ENCODE data around the gene IER5. TPM values are rescaled to one million over a fixed set of nuclear protein-coding genes. Genes with fewer than 3 reads are reported as not detected.

Gene IER5
- total and polyA plus RNA-seq, 2 of the 13 experiments (the other 11 are each of a cell fraction or from before 2014, with no cell fraction given) = 2.5 to 3.5 TPM

DNA sequence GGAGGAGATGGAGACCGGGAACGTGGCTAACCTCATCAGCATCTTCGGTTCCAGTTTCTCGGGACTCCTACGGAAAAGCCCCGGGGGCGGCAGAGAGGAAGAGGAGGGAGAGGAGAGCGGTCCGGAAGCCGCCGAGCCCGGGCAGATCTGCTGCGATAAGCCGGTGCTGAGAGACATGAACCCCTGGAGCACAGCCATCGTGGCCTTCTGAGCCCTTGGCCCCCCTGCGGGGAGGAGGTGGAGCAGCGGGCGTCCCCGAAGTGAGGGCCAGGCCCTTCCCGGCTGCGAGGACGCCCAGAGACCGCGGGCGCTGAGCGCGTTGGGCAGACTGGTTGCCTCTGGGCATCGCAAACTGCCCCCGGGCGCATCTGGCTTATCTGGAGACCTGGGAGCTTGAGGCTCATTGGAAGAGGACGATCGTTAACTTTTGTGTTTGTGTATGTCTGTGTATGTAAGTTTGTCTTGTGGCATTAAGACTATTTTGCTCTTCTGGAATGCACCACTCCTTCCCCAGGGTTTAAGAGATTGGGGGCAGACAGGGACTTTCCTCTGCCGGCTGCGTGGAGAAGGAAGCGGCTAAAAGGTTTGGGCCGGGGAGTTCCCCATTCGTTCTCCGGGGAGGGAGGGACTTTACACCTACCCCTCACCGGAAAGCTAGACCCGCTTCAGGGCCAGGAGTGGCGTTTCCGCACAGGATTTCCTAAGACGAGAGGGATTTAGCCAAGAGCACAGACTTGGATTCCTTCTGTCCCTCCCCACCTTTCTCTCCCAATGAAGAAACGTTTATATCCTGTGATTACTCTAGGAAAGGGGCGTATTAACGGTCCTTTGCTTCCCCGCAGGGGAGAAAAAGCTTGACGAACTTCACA lies 1.4 kb downstream of the IER5 start (continued):
- TF ChIP-seq DMTF1 (CRISPR knock-in tag; IDR thresholded peaks at IDR 0.05) (no peak), ZNF530 (CRISPR knock-in tag; IDR thresholded peaks at IDR 0.05; ENCODE audit: low read depth) (no peak), ZNF24 (IDR thresholded peaks at IDR 0.05) (no peak), RERE (CRISPR knock-in tag; IDR thresholded peaks at IDR 0.05; ENCODE audit: low read depth) (no peak), ZNF780A (CRISPR knock-in tag; IDR thresholded peaks at IDR 0.05) (no peak), GFI1 (CRISPR knock-in tag; IDR thresholded peaks at IDR 0.05; ENCODE audit: borderline replicate concordance) (0 out of 2 replicates have a peak, but pooled peaks have one; percentile 20), FOXK1 (CRISPR knock-in tag; IDR thresholded peaks at IDR 0.05; ENCODE audit: borderline replicate concordance, low read depth) (no peak), RBM39 (IDR thresholded peaks at IDR 0.05; ENCODE audit: low read depth, low read length, poor library complexity, severe bottlenecking) (no peak), TEAD2 (CRISPR knock-in tag; IDR thresholded peaks at IDR 0.05) (no peak), PCBP2 (optimal IDR thresholded peaks at IDR 0.05; ENCODE audit: low read depth, low read length, poor library complexity, severe bottlenecking) (no peak), ZNF512B (CRISPR knock-in tag; IDR thresholded peaks at IDR 0.05; ENCODE audit: borderline replicate concordance) (0 out of 2 replicates have a peak, but pooled peaks have one; percentile 42), NCOA2 (CRISPR knock-in tag; IDR thresholded peaks at IDR 0.05) (no peak)
- TF ChIP-seq, protein P1, sequence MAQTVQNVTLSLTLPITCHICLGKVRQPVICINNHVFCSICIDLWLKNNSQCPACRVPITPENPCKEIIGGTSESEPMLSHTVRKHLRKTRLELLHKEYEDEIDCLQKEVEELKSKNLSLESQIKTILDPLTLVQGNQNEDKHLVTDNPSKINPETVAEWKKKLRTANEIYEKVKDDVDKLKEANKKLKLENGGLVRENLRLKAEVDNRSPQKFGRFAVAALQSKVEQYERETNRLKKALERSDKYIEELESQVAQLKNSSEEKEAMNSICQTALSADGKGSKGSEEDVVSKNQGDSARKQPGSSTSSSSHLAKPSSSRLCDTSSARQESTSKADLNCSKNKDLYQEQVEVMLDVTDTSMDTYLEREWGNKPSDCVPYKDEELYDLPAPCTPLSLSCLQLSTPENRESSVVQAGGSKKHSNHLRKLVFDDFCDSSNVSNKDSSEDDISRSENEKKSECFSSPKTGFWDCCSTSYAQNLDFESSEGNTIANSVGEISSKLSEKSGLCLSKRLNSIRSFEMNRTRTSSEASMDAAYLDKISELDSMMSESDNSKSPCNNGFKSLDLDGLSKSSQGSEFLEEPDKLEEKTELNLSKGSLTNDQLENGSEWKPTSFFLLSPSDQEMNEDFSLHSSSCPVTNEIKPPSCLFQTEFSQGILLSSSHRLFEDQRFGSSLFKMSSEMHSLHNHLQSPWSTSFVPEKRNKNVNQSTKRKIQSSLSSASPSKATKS (CRISPR knock-in tag; IDR thresholded peaks at IDR 0.05) = no peak
